ENCODE data around the gene MAP7D1. TPM values are rescaled to one million over a fixed set of nuclear protein-coding genes. Genes with fewer than 3 reads are reported as not detected.
A peak's percentile ranks its signal among the peaks of the same experiment; 100 is the strongest.

The MAP7D1 gene
- 11.4 TPM for polyA plus RNA-seq

- Mint-ChIP-seq H3K9me3 (no peaks in the 10 kb centered on the region), H3K27me3 (no peaks in the 10 kb centered on the region), H3K27ac (peak within 1 kb of the TSS; percentile 89 to 95 (median 94)), H3K4me1 (peaks cover 41 to 50% (median 43%) of the 10 kb centered on the region in 3 donors), H3K4me3 (peak within 1 kb of the TSS; percentile 86 to 97 (median 95)), H3K36me3 (no peaks in the 10 kb centered on the region)
Measured at GRCh38 chr1:36155408-36156328, at the start of gene MAP7D1. MAP7D1 (plus strand) TSS chr1:36156160; CDS start chr1:36156418, 258 bp downstream.

GRCh38 chr1:36106269-36106668 lies 49.7 kb upstream of the MAP7D1 start:
- H3K4me1 Mint-ChIP-seq = no peaks in the 10 kb centered on the region
- no peaks in the 10 kb centered on the region for H3K9me3 Mint-ChIP-seq
- no peaks in the 10 kb centered on the region for H3K27me3 Mint-ChIP-seq
- no peak overlapping the region for H3K27ac Mint-ChIP-seq
- no peaks in the 10 kb centered on the region for H3K36me3 Mint-ChIP-seq
- H3K4me3 Mint-ChIP-seq = no peak overlapping the region

- Mint-ChIP-seq H3K9me3 (no peaks in the 10 kb centered on the region), H3K27ac (peak overlapping the region in 1 of 3 donors; percentile 41), H3K27me3 (no peaks in the 10 kb centered on the region), H3K4me1 (no peaks in the 10 kb centered on the region), H3K36me3 (no peaks in the 10 kb centered on the region), H3K4me3 (no peak overlapping the region)
Measured at GRCh38 chr1:36107394-36107793, 48.6 kb upstream of the MAP7D1 start.

DNA sequence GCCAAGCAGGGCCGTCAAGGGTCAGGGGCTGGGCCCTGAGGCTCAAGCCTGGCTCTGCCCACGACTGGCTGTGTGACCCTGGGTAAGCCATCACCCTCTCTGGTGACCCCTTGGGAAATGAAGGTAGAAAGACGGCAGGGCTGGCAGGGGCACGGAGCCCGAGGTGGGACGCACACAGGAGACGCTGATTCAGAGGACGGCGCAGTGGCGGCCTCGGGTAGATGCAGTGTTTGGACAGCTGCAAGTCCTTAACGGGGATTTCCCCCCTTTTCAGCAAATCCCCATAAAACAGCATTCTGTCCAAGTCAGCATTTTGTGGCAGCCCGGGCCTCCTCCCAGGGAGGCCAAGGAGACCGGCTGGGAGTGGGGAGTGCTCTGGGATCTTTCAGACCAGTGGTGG lies 47.6 kb upstream of the MAP7D1 start:
- Mint-ChIP-seq H3K4me3 (no peak overlapping the region), H3K36me3 (no peaks in the 10 kb centered on the region), H3K27ac (no peak overlapping the region), H3K27me3 (no peaks in the 10 kb centered on the region), H3K9me3 (no peaks in the 10 kb centered on the region), H3K4me1 (no peaks in the 10 kb centered on the region)

GRCh38 chr1:36109041-36109679 lies 46.8 kb upstream of the MAP7D1 start:
- Mint-ChIP-seq H3K27ac (no peak overlapping the region), H3K4me1 (no peaks in the 10 kb centered on the region), H3K4me3 (no peak overlapping the region), H3K27me3 (no peaks in the 10 kb centered on the region), H3K9me3 (no peaks in the 10 kb centered on the region), H3K36me3 (no peaks in the 10 kb centered on the region)

GRCh38 chr1:36111151-36111550 lies 44.8 kb upstream of the MAP7D1 start:
- Mint-ChIP-seq H3K27me3 (no peaks in the 10 kb centered on the region), H3K9me3 (no peaks in the 10 kb centered on the region), H3K4me3 (peak overlapping the region in 1 of 4 donors; percentile 67), H3K27ac (peak overlapping the region in 1 of 3 donors; percentile 44), H3K4me1 (no peaks in the 10 kb centered on the region), H3K36me3 (no peaks in the 10 kb centered on the region)

DNA sequence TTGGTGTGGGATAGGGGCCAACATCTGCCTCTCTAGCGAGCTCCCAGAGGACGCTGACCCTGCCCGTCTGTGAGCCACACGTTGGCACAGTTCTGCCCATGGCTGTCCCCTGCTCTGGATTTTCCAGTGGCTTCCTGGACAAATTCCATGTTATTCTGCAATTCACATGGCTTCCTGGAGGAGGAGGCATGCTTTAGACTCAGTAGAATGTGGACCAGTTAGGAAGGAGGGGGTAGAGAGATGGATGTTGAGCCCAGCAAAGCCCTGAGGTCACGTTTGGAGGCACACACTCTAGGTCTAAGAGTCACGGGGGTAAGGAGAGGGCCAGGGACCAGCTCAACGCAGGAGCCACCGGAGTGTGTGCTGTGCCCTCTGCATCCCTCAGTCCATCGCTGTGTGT lies 43.1 kb upstream of the MAP7D1 start:
- H3K27ac Mint-ChIP-seq = peak overlapping the region in 1 of 3 donors; percentile 82
- H3K36me3 Mint-ChIP-seq = no peaks in the 10 kb centered on the region
- H3K4me3 Mint-ChIP-seq = no peak overlapping the region
- H3K9me3 Mint-ChIP-seq = no peaks in the 10 kb centered on the region
- H3K27me3 Mint-ChIP-seq = no peaks in the 10 kb centered on the region
- no peaks in the 10 kb centered on the region for H3K4me1 Mint-ChIP-seq

GRCh38 chr1:36114371-36114770 lies 41.6 kb upstream of the MAP7D1 start:
- Mint-ChIP-seq H3K9me3 (no peaks in the 10 kb centered on the region), H3K27ac (no peak overlapping the region), H3K4me3 (no peak overlapping the region), H3K27me3 (no peaks in the 10 kb centered on the region), H3K4me1 (no peaks in the 10 kb centered on the region), H3K36me3 (no peaks in the 10 kb centered on the region)

- Mint-ChIP-seq H3K4me3 (no peak overlapping the region), H3K27ac (no peak overlapping the region), H3K4me1 (no peaks in the 10 kb centered on the region), H3K9me3 (no peaks in the 10 kb centered on the region), H3K36me3 (no peaks in the 10 kb centered on the region), H3K27me3 (no peaks in the 10 kb centered on the region)
Measured at GRCh38 chr1:36115200-36115669, 40.7 kb upstream of the MAP7D1 start.

DNA sequence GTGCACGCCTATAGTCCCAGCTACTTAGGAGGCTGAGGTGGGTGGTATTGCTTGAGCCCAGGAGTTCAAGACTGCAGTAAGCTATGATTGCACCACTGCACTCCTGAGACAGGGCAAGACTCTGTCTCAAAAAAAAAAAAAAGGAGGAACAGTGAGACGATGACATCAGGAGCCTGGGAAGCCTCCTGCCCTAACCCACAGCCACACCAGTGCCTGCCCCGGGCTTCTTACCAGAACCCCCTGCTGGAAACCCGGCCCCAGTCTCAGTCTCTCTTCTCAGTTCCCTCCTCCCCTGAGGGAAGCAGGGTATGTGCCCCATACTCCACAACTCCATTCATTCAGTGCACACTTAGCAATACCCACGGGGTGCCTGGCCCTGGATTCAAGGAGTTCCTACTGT lies 40.0 kb upstream of the MAP7D1 start:
- H3K9me3 Mint-ChIP-seq = no peaks in the 10 kb centered on the region

GRCh38 chr1:36116901-36117300 lies 39.1 kb upstream of the MAP7D1 start:
- Mint-ChIP-seq H3K27me3 (no peaks in the 10 kb centered on the region), H3K9me3 (no peaks in the 10 kb centered on the region), H3K36me3 (no peaks in the 10 kb centered on the region), H3K4me3 (no peak overlapping the region), H3K4me1 (no peaks in the 10 kb centered on the region), H3K27ac (no peak overlapping the region)

More for the DNA sequence above, 40.0 kb upstream of the MAP7D1 start:
- H3K4me3 Mint-ChIP-seq = no peak overlapping the region
- H3K27me3 Mint-ChIP-seq = no peaks in the 10 kb centered on the region
- H3K27ac Mint-ChIP-seq = no peak overlapping the region
- H3K36me3 Mint-ChIP-seq = no peaks in the 10 kb centered on the region
- H3K4me1 Mint-ChIP-seq = no peaks in the 10 kb centered on the region

GRCh38 chr1:36118447-36119204 lies 37.3 kb upstream of the MAP7D1 start:
- no peak overlapping the region for H3K4me3 Mint-ChIP-seq
- H3K9me3 Mint-ChIP-seq = no peaks in the 10 kb centered on the region
- H3K27me3 Mint-ChIP-seq = peaks cover 7% of the 10 kb centered on the region
- H3K27ac Mint-ChIP-seq = no peak overlapping the region
- no peaks in the 10 kb centered on the region for H3K36me3 Mint-ChIP-seq
- H3K4me1 Mint-ChIP-seq = peaks cover 5 to 13% (median 12%) of the 10 kb centered on the region in 3 donors

- peaks cover 6 to 15% (median 14%) of the 10 kb centered on the region in 3 donors for H3K4me1 Mint-ChIP-seq
- peaks cover 11% of the 10 kb centered on the region for H3K27me3 Mint-ChIP-seq
- no peak overlapping the region for H3K27ac Mint-ChIP-seq
- no peaks in the 10 kb centered on the region for H3K36me3 Mint-ChIP-seq
- H3K9me3 Mint-ChIP-seq = no peaks in the 10 kb centered on the region
- no peak overlapping the region for H3K4me3 Mint-ChIP-seq
Measured at GRCh38 chr1:36119456-36119855, 36.5 kb upstream of the MAP7D1 start.

DNA sequence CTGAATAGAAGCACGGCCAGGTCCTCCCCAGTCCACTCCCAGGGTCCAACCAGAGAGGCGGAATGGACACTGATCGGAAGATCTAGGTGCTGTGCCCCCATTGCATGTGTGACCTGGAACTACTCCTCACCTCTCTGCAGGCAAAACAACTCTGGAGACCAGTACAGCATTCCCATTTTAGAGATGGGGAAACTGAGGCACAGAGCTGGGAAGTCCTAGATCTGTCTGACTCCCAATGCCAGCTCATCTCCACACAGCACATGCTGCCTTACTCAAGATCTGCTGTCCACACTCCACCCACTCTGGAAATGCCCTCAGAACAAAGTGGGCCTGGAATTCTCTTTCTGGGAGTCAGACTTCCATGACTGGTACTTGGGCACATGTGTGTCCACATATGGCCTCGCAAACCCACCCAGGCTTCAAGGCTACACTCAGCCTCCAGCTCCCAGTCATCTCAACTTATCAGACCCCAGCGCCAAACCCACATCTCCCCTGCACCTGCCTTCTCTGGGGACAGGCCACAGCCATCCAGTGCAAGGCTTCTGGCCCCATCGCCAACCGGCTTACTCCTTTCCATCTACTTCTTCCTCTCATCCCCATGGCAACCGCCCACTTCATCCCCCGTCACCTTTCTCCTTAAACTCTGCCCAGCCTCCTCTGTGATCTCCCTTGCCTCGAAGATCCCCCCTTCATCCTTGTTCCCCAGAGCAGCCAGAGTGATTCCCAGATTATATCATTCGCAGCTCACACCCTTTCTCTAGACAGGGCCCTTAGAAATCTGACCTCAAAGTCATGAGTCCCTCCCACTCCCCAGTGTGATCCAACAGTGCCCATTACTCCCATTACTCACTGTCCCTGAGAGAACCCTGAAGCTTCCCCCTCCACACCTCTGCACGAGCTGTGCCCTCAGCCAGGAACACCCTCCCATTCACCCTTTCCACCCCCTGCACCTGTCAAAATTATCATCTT lies 33.6 kb upstream of the MAP7D1 start:
- peaks cover 17% of the 10 kb centered on the region for H3K27me3 Mint-ChIP-seq
- H3K36me3 Mint-ChIP-seq = no peaks in the 10 kb centered on the region
- H3K9me3 Mint-ChIP-seq = no peaks in the 10 kb centered on the region
- no peak overlapping the region for H3K27ac Mint-ChIP-seq
- H3K4me3 Mint-ChIP-seq = peak overlapping the region in 2 of 4 donors; percentile 79 to 85
- peaks cover 6 to 16% (median 14%) of the 10 kb centered on the region in 3 donors for H3K4me1 Mint-ChIP-seq

Measured in IgD-negative memory B cell (primary cell).